ENCODE data around the gene SOX8.

DNA sequence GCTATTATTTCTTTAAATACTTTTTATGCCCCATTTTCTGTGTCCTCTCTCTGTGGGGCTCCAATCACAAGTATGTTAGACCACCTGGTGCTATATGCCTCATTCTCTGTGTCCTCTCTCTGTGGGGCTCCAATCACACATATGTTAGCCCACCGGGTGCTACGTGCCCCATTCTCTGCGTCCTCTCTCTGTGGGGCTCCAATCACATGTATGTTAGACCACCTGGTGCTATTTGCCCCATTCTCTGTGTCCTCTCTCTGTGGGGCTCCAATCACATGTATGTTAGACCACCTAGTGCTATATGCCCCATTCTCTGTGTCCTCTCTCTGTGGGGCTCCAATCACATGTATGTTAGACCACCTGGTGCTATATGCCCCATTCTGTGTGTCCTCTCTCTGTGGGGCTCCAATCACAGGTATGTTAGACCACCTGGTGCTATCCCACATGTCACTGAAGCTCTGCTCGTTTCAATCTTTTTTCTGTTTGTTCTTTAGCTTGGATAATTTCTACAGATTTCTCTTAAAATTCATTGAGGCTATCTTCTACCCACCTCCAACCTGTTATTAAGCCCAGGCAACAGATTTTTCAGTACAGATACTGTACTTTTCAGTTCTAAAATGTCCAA, 39.0 kb upstream of the SOX8 start:
- TF ChIP-seq, protein P1, sequence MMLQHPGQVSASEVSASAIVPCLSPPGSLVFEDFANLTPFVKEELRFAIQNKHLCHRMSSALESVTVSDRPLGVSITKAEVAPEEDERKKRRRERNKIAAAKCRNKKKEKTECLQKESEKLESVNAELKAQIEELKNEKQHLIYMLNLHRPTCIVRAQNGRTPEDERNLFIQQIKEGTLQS (IDR thresholded peaks at IDR 0.05), result no peak
- TF ChIP-seq, protein P2, sequence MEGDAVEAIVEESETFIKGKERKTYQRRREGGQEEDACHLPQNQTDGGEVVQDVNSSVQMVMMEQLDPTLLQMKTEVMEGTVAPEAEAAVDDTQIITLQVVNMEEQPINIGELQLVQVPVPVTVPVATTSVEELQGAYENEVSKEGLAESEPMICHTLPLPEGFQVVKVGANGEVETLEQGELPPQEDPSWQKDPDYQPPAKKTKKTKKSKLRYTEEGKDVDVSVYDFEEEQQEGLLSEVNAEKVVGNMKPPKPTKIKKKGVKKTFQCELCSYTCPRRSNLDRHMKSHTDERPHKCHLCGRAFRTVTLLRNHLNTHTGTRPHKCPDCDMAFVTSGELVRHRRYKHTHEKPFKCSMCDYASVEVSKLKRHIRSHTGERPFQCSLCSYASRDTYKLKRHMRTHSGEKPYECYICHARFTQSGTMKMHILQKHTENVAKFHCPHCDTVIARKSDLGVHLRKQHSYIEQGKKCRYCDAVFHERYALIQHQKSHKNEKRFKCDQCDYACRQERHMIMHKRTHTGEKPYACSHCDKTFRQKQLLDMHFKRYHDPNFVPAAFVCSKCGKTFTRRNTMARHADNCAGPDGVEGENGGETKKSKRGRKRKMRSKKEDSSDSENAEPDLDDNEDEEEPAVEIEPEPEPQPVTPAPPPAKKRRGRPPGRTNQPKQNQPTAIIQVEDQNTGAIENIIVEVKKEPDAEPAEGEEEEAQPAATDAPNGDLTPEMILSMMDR (IDR thresholded peaks at IDR 0.05 in 2 of 3, conservative IDR thresholded peaks at IDR 0.05 in 1 of 3; ENCODE audit: borderline replicate concordance in 1 of 3, insufficient read depth in 1 of 3, low read depth in 2 of 3, low read length in 2 of 3), result no peak
- TF ChIP-seq ZNF274 (IDR thresholded peaks at IDR 0.05; ENCODE audit: low read depth, low read length) (no peak), CEBPB (IDR thresholded peaks at IDR 0.05; ENCODE audit: low read depth) (no peak), POLR2A (IDR thresholded peaks at IDR 0.05; ENCODE audit: borderline replicate concordance, extremely low read depth, insufficient read depth, insufficient read length) (no peak), FOSL1 (IDR thresholded peaks at IDR 0.05; ENCODE audit: low read depth) (no peak), CBX3 (IDR thresholded peaks at IDR 0.05; ENCODE audit: low read depth) (no peak), JUND (IDR thresholded peaks at IDR 0.05) (no peak), POLR2AphosphoS5 (IDR thresholded peaks at IDR 0.05; ENCODE audit: low read depth, low read length) (no peak), RAD21 (IDR thresholded peaks at IDR 0.05; ENCODE audit: low read depth) (no peak)
- TF ChIP-seq, protein P3, sequence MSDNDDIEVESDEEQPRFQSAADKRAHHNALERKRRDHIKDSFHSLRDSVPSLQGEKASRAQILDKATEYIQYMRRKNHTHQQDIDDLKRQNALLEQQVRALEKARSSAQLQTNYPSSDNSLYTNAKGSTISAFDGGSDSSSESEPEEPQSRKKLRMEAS (IDR thresholded peaks at IDR 0.05), result no peak
- TF ChIP-seq, protein P4, sequence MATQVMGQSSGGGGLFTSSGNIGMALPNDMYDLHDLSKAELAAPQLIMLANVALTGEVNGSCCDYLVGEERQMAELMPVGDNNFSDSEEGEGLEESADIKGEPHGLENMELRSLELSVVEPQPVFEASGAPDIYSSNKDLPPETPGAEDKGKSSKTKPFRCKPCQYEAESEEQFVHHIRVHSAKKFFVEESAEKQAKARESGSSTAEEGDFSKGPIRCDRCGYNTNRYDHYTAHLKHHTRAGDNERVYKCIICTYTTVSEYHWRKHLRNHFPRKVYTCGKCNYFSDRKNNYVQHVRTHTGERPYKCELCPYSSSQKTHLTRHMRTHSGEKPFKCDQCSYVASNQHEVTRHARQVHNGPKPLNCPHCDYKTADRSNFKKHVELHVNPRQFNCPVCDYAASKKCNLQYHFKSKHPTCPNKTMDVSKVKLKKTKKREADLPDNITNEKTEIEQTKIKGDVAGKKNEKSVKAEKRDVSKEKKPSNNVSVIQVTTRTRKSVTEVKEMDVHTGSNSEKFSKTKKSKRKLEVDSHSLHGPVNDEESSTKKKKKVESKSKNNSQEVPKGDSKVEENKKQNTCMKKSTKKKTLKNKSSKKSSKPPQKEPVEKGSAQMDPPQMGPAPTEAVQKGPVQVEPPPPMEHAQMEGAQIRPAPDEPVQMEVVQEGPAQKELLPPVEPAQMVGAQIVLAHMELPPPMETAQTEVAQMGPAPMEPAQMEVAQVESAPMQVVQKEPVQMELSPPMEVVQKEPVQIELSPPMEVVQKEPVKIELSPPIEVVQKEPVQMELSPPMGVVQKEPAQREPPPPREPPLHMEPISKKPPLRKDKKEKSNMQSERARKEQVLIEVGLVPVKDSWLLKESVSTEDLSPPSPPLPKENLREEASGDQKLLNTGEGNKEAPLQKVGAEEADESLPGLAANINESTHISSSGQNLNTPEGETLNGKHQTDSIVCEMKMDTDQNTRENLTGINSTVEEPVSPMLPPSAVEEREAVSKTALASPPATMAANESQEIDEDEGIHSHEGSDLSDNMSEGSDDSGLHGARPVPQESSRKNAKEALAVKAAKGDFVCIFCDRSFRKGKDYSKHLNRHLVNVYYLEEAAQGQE (IDR thresholded peaks at IDR 0.05; ENCODE audit: low read depth), result no peak
